Measurements from ENCODE around the gene ERC1.

- TF ChIP-seq CTCF (IDR thresholded peaks at IDR 0.05) (no peak), POLR2AphosphoS5 (IDR thresholded peaks at IDR 0.05) (no peak)
These were observed 171.2 kb downstream of the ERC1 start for GRCh38 chr12:1162081-1162760.
